NOMO-1 (cell line): Measurements from ENCODE around the gene NRF1.

Source experiments
- DNase-seq, 2 experiments: peaks; one replicate each; lab custom pipeline; 2025; ENCODE audit not compliant: unreplicated experiment in 2 of 2; lab: John Stamatoyannopoulos, UW

NRF1 gene

GRCh38 chr7:129767120-129768015 lies 155.8 kb downstream of the NRF1 start:
- DNase-seq, result no peak

DNA sequence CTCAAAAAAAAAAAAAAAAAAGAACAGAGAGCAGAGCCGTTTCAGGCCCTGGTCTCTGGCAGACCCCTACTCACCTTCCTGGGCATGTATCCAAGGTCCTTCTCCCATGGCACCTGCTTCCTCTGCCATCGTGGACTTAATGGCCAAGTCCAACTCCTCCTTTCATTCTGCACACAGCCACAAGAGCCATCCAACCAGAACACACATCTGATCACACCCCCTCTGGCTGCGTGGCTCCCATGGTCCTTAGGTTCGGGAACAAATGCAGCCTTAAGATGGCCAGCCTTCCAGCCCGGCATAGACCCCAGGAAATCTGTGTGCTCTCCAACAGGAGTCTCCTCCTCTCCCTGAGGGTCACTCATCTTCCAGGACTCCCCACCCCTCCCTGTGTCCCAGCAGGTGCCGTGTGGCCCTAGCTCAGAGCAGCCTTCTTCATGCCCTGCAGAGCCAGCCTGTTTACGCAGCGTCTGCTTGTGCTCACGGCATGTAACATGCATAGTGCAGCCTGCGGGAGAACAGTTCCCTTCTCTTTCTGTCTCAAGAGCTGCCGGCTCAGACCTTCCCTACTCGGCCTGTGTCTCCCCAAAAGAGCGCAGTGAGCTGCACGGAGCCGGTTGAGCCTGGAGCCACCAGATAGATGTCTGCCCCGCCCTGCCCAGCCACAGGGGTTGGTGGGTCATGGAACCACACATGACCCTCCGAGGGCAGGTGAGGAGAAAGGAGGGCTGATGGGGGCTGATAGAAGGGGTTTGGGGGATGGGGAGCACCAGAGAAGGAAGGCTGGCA lies 157.3 kb downstream of the NRF1 start:
- DNase-seq, result no peak

DNA sequence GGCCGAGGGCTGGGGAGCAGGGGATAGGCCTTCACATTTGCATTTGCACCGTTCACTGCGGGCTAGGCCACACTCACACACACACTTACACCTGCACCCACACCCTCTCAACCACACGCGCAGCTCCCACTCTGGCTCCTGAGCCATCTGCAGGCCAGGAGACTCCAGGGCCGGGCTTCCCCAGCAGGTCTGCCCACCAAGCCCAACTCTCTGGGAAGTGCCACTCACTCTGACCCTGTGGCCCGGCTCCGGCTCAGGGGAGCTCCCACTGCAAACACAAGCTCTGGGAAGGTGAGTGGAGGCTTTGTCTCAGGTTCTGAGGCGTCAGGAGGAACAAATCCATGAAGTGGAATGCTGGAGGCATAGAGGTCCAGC lies 157.9 kb downstream of the NRF1 start:
- DNase-seq, result no peak

- DNase-seq, result no peak
Measured at GRCh38 chr7:129769866-129770808, 158.6 kb downstream of the NRF1 start.

DNA sequence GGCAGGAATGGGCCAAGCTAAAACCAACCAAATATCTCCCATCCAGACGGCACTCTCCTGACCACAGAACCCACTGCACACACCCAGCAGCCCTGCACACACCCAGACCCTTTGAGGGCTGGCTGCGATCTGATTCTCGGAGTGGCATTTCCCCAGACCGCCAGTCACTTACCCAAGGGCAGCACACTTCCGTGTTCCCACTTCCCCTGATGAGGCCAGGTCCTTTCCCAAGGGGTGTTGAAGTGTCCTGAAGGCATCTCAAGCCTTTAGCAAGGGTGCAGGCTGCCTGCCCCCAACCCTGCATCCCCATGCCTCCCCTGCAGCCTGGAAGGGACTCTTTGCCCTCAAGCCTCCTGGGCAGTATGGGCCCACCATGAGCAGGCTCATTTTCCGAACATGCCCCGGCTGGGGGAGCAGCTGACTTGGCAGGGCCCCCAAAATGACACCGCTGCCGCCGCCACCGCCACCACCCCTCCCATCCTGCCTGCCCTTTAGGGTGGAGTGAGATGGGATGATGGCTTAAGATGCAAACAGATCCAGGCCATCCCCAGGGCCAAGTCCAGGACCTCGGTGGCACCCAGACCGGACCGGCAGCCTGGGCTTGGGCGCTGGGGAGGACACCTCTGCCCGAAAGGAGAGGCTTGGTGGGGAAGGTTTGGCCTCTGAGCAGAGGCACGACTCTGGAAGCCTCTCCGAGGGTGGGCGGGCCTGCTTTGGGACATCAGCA lies 159.8 kb downstream of the NRF1 start:
- DNase-seq, result no peak

- DNase-seq, result no peak
Measured at GRCh38 chr7:129771928-129772479, 160.5 kb downstream of the NRF1 start.

DNA sequence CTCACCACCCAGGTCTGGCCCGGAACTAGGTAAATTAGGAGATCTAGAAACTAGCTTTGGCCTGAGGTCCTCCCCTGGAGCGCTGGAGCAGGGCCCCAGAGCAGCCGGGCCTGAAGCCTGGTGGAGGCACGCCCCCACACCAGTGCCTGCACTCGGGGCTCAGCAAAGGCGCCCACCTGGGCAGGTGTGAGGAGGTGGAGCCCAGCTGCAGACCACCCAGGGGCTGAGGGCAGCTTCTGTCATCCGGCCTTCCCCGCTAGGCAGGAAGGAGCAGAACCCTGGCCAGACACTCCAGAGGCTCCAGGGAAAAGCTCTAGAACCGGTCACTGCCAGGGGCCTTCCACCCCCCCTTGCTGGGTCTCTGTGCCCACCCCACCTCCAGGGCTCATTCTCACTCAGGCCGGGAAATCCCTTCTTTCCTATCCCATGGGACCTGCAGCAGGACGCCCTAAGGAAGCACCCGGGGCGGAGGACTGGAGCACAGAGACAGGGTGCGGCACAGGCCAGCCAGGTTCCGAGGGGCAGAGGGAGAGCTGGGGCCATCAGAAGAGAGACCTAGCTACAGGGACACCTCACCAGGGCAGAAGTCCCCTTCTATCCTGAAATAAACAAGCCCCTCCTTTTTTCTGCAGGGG lies 161.2 kb downstream of the NRF1 start:
- no peak for DNase-seq

- DNase-seq, result no peak
Measured at GRCh38 chr7:129773328-129773731, 161.8 kb downstream of the NRF1 start.

DNA sequence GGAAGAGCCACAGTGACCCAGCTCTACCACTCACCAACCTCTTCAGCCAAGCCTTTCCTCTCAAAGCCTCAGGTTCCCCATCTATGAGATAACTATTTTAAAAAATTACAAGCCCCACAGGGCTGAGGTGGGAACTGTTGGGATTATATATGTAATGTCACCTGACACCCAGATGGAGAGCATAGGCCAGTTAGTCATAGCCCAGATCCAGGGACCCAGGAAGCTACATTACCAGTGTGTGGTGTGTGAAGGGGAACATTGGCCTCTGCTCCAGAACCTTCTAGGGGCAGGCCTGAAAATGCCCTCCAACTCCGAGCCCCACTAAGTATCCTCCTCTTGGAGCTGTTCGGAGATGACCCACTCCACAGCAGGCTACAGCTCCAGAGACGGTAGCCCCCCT lies 162.4 kb downstream of the NRF1 start:
- DNase-seq, result no peak

DNA sequence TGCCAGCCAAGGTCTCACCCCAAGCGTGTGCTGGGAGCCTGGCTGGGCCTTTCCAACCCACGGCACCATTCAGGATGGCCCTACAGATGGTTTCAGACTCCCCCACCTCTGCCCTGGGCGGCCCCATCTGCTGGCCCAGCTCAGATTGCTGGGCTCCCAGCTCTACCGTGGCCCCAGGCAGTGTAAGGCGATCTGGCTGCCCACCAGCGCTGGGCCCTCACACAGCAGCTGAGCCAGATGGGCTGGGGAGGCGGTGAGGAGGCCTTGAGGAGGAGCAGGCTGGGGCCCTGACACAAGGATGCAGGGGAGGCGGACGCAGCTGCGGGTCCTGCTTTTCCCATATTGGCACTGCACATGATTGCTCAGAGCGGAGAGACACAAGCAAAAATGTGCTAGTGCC lies 162.8 kb downstream of the NRF1 start:
- no peak for DNase-seq

DNA sequence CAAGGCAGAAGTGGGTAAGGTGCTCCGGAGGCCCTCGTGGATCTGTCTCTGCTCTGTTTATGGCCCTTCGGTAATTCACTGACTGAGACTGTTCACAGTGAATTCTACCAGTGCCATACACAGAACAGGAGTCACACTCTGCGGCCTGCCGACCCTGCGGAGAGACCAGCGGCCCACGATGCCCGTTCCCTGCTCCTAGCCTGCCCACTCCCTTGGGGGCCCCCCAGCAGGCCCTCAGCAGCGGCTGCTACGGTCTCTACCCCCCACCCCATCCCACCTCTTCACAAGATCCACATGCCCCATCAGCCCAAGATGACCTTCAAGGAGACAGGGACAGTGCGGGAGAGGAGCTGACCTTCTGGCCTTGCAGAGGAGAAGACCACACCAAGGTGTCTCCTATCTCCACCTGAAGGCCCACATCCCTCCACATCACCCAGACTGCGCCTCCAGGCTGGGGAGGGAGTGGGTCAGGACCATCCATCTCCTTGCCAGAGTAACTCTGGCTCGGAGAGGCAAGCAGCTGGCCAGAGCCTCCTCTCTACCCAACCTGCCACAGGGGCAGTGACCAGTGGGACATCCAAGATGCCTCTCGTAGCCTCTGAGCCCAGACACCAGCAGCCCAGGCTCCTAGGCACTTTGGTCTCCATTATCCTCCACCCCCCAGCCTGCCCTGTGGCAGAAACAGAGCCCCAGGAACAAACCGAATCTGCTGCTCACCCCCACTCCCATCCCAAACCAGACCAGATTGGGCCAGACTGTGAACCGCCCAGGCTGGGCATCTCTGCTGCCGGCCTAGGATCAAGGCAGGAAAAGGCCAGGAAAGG lies 163.6 kb downstream of the NRF1 start:
- no peak for DNase-seq

DNA sequence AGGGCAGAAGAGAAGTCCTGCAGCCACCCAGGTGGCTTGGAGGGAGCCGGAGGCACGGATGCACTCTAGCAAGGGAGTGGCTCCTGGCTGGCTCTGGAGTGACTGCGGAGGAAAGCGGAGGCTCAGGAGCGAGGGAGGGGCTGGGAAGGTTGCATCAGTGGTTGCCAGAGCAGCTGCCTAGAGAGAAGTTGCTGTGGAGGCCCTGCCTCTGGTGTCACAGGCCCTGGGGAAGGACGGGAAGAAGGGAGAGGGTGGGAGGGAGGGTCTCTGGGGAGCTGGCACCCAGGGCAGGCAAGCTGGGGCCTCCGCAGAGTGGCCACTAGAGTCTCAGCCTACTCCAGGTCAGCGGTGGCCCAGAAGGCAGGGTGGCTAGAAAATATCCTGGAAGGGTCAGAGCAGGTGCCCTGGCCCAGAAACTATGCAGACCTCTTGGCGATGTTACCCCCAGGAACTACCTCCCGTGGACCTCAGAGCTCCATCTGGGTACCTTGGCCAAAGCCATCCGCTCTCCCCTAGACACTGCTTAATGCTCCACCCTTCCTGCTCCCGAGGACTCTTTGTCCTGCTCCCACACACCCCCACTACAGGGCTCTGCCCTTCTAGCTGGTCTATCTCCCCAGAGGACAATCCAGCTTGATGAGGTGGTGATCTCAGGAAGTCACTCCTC lies 164.3 kb downstream of the NRF1 start:
- DNase-seq, result no peak

- DNase-seq, result no peak
Measured at GRCh38 chr7:129776362-129776722, 164.8 kb downstream of the NRF1 start.

GRCh38 chr7:129777195-129777844 lies 165.8 kb downstream of the NRF1 start:
- DNase-seq, result no peak

- no peak for DNase-seq
Measured at GRCh38 chr7:129777993-129778769, 166.7 kb downstream of the NRF1 start.

DNA sequence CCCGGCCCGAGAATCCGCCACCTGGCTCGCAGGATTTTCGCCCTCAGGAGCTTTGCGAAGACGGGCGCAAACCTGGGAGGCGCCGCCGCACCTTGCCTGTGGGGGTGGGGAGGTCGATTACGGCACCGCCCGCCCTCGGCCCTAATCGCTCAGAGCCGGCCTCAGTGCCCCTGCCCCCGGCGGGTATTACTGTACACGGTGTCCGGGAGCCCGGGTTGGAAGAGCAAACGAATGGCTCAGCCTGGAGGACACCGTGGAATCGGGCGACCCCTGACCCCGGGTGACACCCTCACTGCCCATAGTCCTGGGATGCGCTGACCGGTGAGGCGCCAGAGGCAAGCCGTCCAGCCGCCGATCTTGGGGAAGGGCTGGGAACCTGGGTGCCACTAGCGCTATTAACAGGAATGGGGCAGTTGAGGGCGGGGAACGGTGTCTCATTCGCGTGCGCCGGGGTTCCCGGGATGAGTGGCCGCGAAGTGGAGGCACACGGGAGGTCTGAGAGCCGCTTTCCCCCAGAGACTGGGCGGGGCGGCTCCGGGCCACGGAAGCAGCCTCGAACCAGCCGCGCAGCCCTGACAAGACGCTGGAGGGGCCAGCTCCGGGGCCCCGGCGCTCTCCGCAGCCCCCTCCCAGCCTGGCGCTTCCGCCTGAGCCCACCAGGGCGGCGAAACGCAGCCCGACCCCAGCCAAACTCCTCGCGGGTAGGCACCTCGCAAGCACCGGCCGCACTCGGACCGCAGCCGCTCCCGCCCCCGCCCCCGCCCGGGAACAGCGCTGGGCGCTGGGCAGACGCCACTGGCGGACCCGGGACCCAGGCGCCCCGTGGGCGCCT lies 167.5 kb downstream of the NRF1 start:
- no peak for DNase-seq
